ENCODE results near the gene MAST3. TPM values are rescaled to one million over a fixed set of nuclear protein-coding genes. Genes with fewer than 3 reads are reported as not detected.

The MAST3 gene
- total RNA-seq, 1 donor from 2014 or later, result 16.6 TPM

DNA sequence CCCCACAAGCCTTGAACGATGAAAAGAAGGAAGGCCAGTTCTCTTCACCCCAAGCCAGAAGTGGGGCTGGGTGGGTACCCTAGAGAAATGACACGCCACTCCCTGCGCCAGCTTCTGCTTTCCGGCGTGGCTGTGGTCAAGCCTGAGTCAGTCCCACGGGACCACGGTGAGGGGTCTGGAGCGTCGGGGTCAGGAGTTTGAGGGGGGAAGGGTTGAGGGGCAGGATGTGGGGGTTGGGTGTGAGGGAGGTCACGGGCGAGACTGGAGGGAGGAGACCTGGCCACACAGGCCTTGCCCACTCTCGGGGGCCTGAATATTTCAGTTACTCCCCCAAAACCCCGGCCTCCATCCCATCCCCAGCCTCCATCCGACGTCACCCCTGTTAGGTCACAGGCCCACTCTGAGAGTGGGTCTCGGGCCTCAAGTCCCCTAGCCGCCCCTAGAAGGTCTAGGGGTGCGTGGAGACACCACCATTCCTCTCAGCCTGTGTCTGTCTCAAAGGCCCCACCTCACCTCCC lies 75.5 kb downstream of the MAST3 start:
- no peaks in the 10 kb centered on the region for H3K4me1 Mint-ChIP-seq (ENCODE audit: low read depth, unreplicated experiment)
- no peaks in the 10 kb centered on the region for H3K36me3 Mint-ChIP-seq (ENCODE audit: unreplicated experiment)
- peaks cover 6% of the 10 kb centered on the region for H3K27me3 Mint-ChIP-seq (ENCODE audit: unreplicated experiment)
- TF ChIP-seq, protein P1, sequence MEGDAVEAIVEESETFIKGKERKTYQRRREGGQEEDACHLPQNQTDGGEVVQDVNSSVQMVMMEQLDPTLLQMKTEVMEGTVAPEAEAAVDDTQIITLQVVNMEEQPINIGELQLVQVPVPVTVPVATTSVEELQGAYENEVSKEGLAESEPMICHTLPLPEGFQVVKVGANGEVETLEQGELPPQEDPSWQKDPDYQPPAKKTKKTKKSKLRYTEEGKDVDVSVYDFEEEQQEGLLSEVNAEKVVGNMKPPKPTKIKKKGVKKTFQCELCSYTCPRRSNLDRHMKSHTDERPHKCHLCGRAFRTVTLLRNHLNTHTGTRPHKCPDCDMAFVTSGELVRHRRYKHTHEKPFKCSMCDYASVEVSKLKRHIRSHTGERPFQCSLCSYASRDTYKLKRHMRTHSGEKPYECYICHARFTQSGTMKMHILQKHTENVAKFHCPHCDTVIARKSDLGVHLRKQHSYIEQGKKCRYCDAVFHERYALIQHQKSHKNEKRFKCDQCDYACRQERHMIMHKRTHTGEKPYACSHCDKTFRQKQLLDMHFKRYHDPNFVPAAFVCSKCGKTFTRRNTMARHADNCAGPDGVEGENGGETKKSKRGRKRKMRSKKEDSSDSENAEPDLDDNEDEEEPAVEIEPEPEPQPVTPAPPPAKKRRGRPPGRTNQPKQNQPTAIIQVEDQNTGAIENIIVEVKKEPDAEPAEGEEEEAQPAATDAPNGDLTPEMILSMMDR (IDR thresholded peaks at IDR 0.05; ENCODE audit: partially characterized antibody, unreplicated experiment), result no peak
- no peaks in the 10 kb centered on the region for H3K9me3 Mint-ChIP-seq (ENCODE audit: unreplicated experiment)
- DNase-seq, result no peak
- H3K27ac Mint-ChIP-seq (ENCODE audit: unreplicated experiment), result no peak overlapping the region
- H3K4me3 Mint-ChIP-seq (ENCODE audit: unreplicated experiment), result no peak overlapping the region

DNA sequence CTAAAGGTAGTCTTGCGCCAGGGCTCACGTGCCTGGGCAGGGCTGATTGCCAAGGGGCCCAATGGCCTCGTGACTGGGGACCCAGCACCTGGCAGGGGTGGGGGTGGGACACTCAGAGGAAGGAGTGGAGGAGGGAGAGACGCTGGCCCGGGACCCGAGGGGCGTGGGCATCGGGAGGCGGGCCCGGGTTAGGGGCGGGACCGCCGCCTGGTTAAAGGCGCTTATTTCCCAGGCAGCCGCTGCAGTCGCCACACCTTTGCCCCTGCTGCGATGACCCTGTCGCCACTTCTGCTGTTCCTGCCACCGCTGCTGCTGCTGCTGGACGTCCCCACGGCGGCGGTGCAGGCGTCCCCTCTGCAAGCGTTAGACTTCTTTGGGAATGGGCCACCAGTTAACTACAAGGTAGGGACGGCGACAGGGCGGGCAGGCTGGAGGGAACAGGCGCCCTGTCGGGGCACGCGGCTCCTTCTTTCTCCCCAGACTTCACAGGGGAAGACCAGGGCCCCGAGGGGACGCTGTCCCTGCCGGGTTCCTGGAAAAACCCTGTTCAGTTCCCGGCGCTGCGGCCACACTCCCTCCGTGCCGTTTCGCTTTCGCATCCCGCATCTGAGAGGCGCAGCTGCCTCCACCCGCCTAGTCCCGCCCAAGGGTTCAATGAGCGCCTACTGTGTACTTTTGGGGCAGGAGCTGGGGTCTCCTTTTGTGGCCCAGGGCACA lies 76.2 kb downstream of the MAST3 start, which contains the start of gene IFI30:
Gene IFI30, plus strand, starts transcription at position 242 of the 717 bp plus-strand sequence. Its CDS starts 29 bp downstream, at position 271.
- H3K4me1 Mint-ChIP-seq (ENCODE audit: low read depth, unreplicated experiment), result no peaks in the 10 kb centered on the region
- no peak within 1 kb of the TSS for H3K27ac Mint-ChIP-seq (ENCODE audit: unreplicated experiment)
- peak within 1 kb of the TSS; percentile 72 for H3K4me3 Mint-ChIP-seq (ENCODE audit: unreplicated experiment)
- no peak for DNase-seq
- TF ChIP-seq, protein P1 (IDR thresholded peaks at IDR 0.05; ENCODE audit: partially characterized antibody, unreplicated experiment), result no peak
- H3K9me3 Mint-ChIP-seq (ENCODE audit: unreplicated experiment), result no peaks in the 10 kb centered on the region
- H3K27me3 Mint-ChIP-seq (ENCODE audit: unreplicated experiment), result peaks cover 6% of the 10 kb centered on the region
- no peaks in the 10 kb centered on the region for H3K36me3 Mint-ChIP-seq (ENCODE audit: unreplicated experiment)

DNA sequence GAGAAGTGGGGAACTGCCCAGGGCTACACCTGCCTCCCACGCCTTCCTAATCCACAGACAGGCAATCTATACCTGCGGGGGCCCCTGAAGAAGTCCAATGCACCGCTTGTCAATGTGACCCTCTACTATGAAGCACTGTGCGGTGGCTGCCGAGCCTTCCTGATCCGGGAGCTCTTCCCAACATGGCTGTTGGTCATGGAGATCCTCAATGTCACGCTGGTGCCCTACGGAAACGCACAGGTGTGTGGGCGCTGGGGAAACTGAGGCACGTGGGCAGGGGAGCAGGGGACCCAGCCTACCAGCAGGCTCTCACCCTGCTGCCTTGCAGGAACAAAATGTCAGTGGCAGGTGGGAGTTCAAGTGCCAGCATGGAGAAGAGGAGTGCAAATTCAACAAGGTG lies 77.4 kb downstream of the MAST3 start:
- no peaks in the 10 kb centered on the region for H3K4me1 Mint-ChIP-seq (ENCODE audit: low read depth, unreplicated experiment)
- H3K9me3 Mint-ChIP-seq (ENCODE audit: unreplicated experiment), result no peaks in the 10 kb centered on the region
- no peak overlapping the region for H3K4me3 Mint-ChIP-seq (ENCODE audit: unreplicated experiment)
- DNase-seq, result no peak
- H3K27ac Mint-ChIP-seq (ENCODE audit: unreplicated experiment), result no peak overlapping the region
- no peaks in the 10 kb centered on the region for H3K36me3 Mint-ChIP-seq (ENCODE audit: unreplicated experiment)
- TF ChIP-seq, protein P1 (IDR thresholded peaks at IDR 0.05; ENCODE audit: partially characterized antibody, unreplicated experiment), result no peak
- H3K27me3 Mint-ChIP-seq (ENCODE audit: unreplicated experiment), result peaks cover 6% of the 10 kb centered on the region

DNA sequence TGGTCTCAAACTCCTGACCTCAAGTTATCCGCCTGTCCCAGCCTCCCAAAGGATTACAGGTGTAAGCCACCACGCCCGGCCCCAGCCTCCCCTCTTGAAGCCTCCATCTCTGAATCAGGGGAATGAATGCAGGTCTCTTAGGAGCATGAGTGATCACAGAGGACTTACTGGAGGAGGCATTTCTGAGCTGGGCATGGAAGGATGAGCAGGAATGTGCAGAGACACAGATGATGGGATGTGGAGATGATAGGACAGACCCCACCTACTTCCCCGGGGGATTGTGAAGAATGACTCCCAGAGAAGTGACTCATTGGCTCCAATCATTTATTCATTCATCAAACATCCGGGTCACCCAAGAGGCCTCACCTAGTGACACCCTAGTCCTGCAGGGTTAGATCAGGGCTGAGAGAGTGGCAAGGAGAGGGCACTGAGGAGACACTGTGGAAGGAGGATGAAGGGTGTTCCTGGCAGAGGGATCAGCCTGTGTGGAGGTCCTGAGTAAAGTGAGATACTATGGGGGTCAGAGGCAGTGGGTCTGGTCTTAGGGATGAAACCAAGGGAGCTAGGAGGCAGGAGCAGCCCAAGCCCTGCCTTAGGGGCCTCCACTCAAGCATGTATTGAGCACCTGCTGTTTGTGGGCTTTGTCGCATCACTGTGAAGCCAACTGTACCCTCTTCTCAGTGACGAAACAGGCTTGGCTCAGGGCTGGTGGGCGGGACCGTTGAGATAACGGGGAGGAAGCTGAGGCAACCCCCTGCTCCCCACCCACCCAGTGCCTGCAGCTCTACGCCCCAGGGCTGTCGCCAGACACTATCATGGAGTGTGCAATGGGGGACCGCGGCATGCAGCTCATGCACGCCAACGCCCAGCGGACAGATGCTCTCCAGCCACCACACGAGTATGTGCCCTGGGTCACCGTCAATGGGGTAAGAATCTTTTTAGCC lies 79.1 kb downstream of the MAST3 start:
- TF ChIP-seq, protein P1 (IDR thresholded peaks at IDR 0.05; ENCODE audit: partially characterized antibody, unreplicated experiment), result no peak
- Mint-ChIP-seq H3K4me1 (ENCODE audit: low read depth, unreplicated experiment) (no peaks in the 10 kb centered on the region), H3K27ac (ENCODE audit: unreplicated experiment) (no peak overlapping the region), H3K4me3 (ENCODE audit: unreplicated experiment) (no peak overlapping the region), H3K9me3 (ENCODE audit: unreplicated experiment) (no peaks in the 10 kb centered on the region), H3K36me3 (ENCODE audit: unreplicated experiment) (no peaks in the 10 kb centered on the region), H3K27me3 (ENCODE audit: unreplicated experiment) (peaks cover 3% of the 10 kb centered on the region)
- no peak for DNase-seq

Measured in glutamatergic neuron (in vitro differentiated cells).